Measurements from ENCODE around the gene ZNF385B. TPM values are rescaled to one million over a fixed set of nuclear protein-coding genes. Genes with fewer than 3 reads are reported as not detected.
"Not testable (repeated sequence)": the region's sequence is repeated elsewhere in the genome, so short reads cannot be mapped to it uniquely, and the experiment has no call there.

ZNF385B gene
- polyA plus RNA-seq, 5 donors = 4.2 to 7.1 (median 6.1) TPM

DNA sequence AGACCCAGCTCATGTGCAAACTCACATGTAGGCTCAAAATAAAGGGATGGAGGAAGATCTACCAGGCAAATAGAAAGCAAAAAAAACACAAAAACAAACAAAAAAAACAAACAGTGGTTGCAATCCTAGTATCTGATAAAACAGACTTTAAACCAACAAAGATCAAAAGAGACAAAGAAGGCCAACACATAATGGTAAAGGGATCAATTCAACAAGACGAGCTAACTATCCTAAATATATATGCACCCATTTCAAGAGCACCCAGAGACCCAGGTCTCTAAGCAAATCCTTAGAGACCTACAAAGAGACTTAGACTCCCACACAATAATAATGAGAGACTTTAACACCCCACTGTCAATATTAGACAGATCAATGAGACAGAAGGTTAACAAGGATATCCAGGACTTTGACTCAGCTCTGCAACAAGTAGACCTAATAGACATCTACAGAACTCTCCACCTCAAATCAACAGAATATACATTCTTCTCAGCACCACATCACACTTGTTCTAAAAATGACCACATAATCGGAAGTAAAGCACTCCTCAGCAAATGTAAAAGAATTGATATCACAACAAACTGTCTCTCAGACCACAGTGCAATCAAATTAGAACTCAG is 229.5 kb downstream of the ZNF385B start:
- DNase-seq = not testable (repeated sequence)

DNA sequence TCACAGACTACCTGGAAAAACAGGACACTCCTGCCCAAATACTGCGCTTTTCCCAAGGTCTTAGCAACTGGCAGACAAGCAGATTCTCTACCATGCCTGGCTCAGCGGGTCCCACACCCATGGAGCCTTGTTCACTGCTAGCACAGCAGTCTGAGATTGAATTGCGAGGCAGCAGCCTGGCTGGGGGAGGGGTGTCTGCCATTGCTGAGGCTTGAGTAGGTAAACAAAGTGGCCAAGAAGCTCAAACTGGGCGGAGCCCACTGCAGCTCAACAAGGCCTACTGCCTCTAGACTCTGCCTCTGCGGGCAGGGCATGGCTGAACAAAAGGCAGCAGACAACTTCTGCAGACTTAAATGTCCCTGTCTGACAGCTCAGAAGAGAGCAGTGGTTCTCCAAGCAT is 231.6 kb downstream of the ZNF385B start:
- not testable (repeated sequence) for DNase-seq

DNA sequence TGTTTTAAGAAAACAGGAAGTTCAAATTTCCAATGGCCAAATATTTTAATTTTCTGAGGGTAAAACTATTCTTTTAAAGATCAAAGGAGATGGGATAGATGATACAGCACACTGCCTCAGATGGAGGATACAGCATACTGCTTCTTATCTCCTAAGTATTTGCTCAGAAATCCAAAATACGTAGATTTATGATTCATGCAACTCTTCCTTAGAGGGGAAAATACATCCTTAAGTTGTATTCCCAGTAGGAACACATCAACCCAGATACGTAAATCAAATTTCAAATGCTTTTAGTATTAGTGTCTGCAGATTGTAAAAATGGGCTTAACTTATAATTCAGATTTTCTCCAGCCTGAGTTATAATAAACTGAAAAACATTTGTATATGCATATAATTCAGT is 235.2 kb downstream of the ZNF385B start:
- DNase-seq = no peak

DNA sequence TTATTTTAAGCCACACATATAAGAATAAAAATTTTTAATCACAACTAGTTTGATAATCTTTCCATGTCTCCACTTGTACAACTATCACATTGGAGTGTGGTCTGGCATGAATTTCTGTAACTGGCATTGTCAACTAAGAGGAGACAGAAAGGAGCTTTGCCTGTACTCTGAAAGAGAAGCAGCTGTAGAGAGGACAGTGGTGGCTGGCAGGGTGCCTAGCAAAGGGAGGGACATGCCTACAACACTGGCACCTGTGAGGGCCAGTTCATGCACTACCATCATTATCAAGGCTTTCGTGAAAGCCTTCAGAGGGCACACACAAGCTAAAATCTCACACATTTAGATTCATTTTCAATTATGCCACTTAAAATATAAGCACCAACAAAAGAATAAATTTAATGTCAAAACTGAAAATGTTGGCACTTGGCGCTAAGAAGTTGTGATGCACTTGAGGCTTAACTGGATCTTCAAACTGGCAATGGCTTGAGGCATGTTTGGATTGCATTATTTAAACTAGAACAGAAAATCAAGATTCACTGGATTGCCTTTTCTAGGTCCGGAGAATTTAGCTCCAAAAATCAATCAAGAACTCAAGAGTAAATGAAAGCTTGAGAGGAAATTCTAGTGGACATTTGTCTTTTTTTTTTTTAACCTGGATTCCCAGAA is 238.6 kb downstream of the ZNF385B start:
- DNase-seq = no peak

DNA sequence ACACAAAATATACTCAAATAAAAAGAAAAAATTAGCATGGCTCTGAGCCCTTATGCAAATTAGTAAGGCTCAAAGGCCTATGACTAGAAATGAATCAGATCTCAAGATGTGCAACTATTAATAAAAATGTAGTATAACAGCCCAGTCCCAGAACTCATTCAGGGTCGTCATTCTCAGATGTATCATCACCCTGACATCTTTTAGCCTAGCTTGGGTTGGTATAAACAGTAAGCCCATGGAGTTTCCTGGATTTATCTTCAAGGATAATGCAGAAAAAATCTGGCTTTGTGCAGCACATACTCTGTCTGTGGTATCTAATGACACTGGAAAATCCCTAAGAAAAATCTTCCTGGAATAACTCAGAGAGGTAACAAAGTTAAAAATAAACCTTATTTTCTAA is 239.3 kb downstream of the ZNF385B start:
- DNase-seq = no peak

DNA sequence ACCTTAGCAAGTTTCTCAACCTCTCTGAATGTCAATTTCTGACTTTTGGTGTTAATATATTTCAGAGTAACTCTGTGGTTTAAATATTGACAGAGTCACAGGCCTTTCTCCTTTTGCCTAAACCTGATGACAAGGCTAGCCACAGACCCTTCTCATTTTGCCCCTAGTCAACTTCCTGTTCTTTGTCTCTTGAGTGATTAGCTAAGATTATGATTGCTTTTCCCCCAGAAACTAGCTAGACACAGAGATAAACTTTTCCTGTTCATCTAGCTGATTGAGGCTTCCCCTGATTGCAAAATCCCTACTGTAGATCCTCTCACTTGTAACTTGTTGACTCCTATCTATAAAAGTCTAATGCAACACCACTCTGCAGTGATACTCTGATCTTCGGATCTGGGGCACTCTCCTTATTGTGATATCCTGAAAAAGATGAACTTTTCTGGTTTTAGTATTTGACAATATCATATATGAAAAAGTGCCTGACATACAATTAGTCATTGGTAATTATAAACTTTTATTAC is 241.4 kb downstream of the ZNF385B start:
- DNase-seq = no peak

DNA sequence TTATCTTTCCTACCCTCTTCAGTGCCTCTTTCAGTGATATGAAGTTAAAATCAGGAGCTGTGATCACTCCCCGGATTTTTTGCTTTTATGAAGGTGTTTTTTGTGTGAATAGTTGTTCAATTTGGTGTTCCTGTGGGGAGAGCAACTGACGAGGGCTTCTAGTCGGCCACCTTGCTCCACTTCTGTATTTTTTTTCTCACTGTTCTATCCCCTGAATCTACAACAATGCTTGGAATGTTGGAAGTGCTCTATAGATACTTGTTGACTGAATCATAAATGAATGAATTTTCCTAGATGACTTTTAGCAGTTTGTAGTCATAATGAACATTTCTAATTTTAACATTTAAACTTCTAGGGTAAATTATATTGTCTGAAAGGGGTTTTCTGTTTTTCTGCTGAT is 247.3 kb downstream of the ZNF385B start:
- DNase-seq = no peak

DNA sequence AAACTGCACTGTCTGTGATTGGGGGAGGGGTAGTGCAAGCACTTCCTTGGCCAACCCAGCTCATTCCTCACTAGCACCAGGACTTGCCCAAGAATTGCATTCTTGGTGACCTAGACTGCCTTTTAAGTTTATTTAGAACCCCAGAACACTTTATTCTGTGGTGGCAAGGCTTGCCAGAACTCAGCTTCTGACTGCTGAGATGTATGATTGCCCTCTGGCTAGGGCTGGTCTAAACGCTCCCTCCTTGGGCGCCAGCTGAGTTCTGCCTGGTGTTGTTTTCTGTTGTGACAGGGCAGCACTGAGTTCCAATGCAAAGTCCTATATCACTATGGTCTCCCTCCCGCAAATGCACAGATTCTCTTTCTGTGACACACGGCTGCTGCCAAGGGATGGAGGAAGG is 247.7 kb downstream of the ZNF385B start:
- DNase-seq = peak; percentile 37 to 49

DNA sequence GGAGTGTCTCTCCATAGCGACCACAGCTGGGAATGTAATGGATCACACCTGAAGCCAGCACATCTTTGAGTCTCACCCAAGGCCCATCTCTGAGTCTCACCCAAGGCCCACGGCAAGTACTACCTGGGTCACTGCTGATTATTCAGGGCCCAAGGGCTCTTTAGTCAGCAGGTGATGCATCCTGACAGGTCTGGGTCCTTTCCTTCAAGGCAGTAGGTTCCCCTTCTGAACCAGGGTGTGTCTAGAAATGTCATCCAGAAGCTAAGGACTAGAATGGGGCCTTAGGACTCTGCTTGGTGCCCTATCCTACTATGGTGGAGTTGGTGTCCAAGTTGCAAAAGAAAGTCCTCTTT is 248.1 kb downstream of the ZNF385B start:
- DNase-seq = no peak

DNA sequence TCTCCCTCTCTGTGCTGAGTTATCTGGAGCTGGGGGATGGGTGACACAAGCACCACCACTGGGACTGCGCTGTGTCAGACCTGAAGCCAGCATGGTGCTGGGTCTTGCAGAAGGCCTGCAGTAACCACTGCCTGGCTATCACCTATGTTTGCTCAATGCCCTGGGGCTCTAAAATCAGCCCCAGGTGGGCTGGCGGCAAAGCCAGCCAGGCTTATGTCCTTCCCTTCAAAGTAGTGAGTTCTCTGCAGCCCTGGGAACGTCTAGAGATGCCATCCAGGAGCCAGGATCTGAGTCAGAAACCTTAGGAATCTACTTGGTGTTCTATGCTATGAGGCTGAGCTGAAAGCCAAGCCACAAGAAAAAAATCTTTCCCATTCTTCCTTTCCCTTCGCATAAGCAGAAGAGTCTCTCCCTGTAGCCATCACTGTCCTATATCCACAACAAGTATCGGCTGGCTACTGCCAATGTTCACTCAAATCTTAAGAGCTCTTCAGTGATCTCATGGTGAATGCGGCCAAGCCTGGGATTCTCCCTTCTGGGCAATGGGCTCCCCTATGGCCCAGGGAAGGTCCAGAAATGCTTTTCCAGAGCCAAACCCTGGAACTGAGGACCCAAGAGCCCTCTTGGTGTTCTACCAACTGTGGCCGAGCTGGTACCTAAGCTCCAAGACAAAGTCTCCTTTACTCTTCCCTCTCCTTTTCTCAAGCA is 248.7 kb downstream of the ZNF385B start:
- no peak for DNase-seq

DNA sequence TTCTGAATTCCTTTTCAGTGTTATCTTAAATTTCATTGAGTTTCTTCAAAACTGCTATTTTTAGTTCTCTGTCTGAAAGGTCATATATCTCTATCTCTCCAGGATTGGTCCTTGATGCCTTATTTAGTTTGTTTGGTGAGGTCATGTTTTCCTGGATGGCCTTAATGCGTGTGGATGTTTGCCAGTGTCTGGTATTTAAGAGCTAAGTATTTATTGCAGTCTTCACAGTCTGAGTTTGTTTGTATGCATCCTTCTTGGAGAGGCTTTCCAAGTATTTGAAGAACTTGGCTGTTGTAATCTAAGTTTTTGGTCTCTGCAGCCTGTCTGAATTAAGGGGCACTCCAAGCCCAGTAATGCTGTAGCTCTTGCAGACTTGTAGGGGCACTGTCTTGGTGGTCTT is 249.3 kb downstream of the ZNF385B start:
- DNase-seq = peak; percentile 15 to 32

DNA sequence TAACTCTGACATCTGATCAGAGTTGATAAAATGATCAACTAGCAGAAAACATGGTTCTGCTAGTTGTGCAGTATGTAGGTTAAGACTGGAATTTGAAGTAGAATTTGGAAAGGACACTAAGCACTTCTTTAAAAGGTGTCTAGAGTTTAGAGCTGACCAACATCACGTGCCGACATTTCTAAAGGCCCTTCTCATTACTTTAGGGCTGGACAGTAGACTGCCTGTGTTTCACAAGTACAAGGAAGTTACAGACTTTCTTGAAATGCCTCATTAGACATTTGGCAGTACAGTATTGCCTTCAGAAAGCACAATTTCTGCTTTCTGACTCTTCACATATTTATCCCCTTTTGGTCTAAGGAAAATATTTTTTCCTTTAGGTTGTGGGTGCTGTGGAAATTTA is 255.3 kb downstream of the ZNF385B start:
- DNase-seq = no peak

DNA sequence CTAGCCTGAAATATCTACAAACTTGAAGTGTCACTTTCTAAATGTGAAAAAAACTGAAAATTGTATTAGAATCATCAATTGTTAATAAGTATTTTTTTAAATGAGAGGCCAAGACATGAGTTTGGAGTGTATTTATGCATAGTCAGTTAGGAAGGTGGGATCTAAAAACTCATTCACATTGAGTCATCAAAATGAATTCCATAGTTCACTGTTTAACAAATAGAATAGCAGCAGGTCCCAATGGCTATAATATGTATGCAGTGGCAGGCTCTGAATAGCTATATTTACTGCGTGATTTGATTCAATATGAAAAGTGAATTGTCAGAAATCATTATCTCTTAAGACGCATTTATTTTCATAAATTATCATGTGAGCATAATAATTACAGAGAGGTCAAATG is 256.1 kb downstream of the ZNF385B start:
- no peak for DNase-seq

DNA sequence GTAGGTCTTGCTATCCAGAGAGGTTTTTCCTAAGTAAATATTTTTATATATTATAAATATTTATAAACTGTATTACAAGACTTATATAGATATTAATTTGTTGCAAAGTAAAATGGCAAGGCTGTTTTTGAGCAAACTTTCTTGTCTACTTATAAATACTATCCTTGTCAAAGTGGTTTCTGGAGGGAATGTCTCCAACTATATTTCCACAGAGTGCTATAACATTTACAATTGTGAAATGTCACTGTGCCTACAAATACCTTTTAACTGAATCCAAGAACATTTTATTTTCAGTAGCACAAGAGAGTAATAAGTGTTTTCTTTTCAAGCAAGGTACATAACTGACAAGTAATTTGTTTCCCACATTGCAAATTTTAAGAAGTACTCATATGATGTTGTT is 256.8 kb downstream of the ZNF385B start:
- peak; percentile 31 to 32 for DNase-seq

DNA sequence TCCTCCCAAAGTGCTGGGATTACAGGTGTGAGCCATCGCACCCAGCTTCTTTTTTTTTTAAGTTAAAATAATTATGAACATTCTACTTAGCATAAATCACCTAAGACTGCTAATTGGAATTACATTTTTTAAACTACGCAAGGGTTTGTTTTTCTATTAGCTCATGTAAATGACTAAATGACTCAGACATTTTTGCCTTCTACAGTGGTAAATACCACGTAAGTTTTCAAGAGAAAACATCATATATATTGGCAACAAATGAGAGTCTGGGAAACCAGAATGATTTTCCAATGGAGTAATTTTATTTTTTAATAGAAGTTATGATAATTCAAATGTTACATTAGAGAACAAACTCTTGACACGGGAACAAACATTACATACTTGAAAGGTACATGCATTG is 259.0 kb downstream of the ZNF385B start:
- DNase-seq = no peak

DNA sequence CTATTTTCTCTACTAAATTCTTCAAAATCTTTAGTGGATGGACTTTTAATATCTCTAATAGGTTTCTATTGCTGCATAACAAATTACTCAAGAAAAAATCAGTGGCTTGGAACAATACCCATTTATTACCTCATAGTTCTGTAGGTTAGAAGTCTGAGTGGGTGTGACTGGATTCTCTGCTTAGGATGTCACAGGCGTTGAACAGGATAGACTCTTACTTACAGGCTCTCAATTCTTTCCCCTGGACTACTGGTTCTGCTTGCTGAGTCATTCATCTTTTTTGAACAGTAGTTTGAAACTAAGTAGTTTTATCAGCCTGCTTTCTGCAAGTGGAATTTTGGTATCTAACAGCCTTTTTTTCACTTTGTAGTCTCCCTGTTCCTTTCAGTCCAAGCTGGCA is 265.4 kb downstream of the ZNF385B start:
- no peak for DNase-seq

DNA sequence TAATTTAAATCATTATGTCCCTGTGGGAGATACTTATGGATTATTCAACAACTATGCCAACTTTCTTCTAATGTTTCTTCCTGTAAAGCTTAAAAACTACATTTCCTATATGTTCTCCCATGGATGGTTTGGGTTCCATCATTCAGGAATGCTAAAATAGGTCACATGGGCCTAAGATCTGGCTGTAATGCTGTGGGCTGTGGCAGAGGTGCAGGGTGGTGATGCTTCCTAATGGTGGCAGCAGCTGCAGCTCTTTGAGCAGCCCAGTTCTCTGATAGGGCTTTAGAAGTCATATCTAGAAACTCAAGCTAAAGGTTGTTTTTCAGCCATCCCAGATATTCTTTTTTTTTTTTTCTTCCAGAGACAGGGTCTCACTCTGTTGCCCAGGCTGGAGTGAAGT is 266.1 kb downstream of the ZNF385B start:
- no peak for DNase-seq

DNA sequence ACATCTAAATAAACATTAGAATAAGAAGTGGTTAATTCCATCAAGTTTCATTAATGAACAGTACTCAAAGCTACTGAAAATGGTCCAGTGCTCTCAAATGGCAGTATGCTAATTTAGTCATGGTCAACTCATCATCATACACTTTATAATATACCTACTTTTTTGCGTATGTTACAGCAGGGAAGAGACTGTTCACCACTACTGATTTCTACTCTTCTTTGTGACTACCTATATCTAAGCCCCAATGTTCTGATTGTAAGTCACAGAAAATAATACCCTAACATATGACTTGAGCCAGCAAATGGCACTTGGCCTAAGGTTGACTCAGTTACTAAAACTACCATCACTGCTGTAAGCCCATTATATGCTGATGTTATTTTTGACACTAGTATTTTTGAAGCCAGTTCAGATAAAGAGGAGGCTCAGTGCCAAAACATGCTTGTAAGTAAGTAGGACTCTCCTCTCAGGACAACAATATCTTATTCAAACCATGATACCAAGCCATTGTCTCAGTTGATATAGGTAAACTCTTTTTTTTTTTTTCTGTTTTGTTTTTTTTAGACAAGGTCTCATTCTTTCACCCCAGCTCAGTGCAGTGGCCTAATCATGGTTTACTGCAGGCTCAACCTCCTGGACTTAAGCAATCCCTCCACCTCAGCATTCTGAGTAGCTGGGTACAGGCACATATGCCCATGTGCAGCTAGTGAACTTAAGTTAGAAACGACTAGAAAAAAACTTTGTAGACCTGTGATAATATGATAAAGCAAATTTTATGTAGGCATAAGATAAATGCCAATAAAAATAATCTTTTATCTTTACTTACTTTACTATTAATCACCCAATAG is 266.9 kb downstream of the ZNF385B start:
- no peak for DNase-seq

DNA sequence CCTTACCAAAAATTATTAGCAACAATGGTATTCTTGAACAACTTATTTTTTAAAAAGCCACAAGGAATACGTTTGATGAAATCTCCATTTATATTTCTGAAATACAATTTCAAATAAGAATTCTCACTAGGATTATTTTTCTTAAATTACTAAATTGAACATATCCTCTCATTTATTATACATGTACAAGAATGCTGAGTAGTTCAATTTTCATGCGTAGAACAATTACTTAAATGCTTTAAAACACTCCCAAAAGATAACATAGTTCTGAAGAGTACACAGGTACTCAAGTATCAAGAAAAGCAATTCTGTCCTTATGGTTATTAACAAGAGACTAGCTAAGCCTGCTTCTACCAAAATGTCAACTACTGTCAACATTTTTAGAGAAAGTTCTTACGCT is 268.1 kb downstream of the ZNF385B start:
- DNase-seq = no peak

DNA sequence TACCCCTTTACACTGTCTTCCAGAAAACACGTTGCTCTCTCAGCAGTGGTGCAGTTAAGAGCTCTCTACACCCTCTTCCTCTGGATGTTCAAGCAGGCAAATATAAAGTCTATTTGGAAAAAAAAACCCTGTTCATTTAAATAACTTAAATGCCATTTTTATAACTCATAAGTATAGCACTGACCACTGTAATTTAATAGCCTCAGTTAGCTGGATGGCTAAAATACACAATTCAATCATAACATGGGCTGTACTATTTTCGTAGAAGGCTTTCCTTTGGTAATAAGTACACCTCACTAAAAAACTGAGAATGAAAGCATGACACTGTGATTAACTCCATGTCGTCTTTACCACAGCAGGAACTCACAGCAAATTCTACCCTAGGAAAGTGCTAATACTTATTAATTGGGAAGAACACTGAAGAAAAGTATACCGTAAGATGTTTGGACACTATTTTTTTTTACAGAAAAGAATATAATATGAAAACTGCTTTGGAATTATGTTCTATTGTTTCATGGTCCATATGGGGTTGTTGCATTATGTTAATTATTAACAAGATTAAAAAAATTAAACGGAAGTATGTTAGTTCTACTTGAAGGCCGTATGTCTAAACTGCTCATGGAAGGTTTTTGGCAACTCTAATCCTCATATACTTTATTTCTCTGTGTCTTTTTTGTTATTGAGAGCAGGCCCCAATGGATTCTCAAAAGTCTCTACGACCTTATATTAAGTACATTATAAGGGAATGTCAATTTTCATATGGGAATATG is 269.1 kb downstream of the ZNF385B start:
- no peak for DNase-seq

DNA sequence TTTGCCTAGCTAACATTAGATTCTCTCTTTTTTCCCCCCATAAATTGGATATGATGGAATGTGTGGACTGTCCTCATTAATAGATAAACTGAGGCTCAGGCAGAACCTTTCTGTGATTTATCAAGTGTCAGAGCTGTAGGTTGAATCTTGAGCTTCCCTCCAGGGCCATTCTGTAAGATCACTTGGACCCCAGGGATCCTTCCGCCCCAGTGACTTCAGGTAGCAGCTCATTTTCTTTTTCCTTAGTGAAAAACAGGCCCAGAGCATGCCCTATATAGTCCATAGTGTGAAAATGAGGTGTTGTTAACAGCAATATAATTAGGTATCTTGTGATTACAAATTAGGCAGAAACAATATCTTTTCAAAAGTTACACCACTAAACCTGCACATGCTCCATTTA is 269.7 kb downstream of the ZNF385B start:
- no peak for DNase-seq
